ENCODE measurements around the gene GRAMD2B. TPM values are rescaled to one million over a fixed set of nuclear protein-coding genes. Genes with fewer than 3 reads are reported as not detected.

The GRAMD2B gene
- total and polyA plus RNA-seq, 12 donors, result 4.0 to 80.9 (median 25.2) TPM

DNA sequence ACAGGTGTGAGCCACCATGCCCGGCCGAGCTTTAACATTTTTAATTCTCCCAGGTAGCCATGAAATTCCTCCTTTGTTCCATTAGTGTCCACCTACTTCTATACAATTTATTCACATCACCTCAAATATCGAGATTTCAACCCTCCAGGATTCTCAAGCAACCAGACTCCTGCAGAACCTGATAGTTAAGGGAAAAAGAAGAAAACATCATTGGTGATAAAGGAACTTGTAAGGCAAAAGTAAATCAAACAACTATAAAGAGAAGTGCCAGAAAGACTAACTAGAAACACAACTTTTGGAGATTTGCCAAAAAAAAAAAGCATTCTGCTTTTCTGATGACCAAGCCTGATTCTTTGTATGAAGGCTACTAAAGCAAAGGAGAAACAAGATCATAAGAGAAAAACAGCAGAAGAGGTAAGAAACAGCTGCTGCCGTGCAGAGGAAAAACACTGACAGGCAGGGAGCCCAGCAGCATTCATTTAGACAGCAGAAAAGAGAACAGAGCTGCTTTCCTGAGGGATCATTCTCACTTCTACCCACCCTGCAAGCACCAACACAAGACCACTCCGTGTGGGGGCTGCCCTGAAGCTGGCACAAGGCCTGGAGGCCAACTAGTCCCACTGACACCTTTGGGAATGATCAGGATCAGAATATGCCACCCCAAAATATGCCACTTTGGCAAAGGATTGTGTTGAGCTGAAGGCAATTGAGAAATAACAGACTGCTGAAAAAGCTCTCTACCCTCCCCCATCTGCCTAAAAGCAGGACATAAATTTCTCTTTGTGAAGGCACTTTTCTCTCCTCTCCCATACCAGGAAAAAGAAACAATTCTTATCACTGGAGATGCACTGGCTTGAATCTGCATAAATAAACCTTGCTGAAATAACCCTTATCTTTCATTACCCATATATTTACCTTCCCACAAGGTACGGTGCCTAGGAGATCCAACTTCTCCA is 96.7 kb downstream of the GRAMD2B start:
- Histone ChIP-seq H3K4me3 (no peak overlapping the region), H3K27me3 (no peaks in the 10 kb centered on the region), H3K36me3 (replicated peaks in 1 of 2) (no peaks in the 10 kb centered on the region), H3K27ac (peak overlapping the region; percentile 42 to 88 (median 82)), H3K9me3 (replicated peaks in 1 of 3) (no peaks in the 10 kb centered on the region), H3K4me1 (replicated peaks in 1 of 2) (peaks cover 27 to 46% of the 10 kb centered on the region in 2 donors)
- intact Hi-C loops (cut with DNase I), result no loop called here
- TF ChIP-seq POLR2A (IDR thresholded peaks at IDR 0.05), result no peak
- no peak for TF ChIP-seq CTCF (IDR thresholded peaks at IDR 0.05)
- peak in 4 of 7 donors; percentile 38 to 68 (median 41) for DNase-seq
- 29 to 43% (median 36%) methylated on average over 6 of the region's 6 CpGs for WGBS, 4 donors

- no peak for DNase-seq
- no peak for TF ChIP-seq POLR2A (IDR thresholded peaks at IDR 0.05)
- no peak for TF ChIP-seq CTCF (IDR thresholded peaks at IDR 0.05)
- intact Hi-C loops (cut with DNase I), result no loop called here
- peaks cover 27 to 40% of the 10 kb centered on the region in 2 donors for H3K4me1 ChIP-seq (replicated peaks in 1 of 2)
- H3K4me3 ChIP-seq, result no peak overlapping the region
- H3K9me3 ChIP-seq (replicated peaks in 1 of 3), result no peaks in the 10 kb centered on the region
- no peaks in the 10 kb centered on the region for H3K27me3 ChIP-seq
- H3K27ac ChIP-seq, result peak overlapping the region; percentile 42 to 88 (median 82)
- no peaks in the 10 kb centered on the region for H3K36me3 ChIP-seq (replicated peaks in 1 of 2)
These were observed 97.4 kb downstream of the GRAMD2B start for GRCh38 chr5:126520593-126520953.

DNA sequence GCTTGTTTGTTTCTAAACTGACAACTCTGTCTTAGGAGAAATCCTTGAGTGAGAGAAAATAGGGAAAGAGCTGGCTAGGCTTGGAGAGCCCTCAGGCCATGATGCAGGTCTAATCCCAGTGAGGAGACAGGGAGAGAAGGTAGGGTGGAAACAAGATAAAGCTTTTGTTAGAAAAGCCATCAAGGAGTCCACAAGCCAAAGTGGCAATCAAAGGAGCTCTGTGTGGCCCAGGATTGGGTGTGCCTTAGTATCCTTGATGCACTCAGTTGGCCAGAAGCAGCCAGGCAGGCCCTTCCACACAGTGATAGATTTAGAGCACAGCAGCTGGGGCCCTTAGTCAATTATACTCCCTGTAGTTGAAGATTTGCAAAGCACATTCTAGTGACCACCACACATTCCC is 97.9 kb downstream of the GRAMD2B start:
- no peak for TF ChIP-seq POLR2A (IDR thresholded peaks at IDR 0.05)
- H3K4me1 ChIP-seq (replicated peaks in 1 of 2), result peaks cover 27 to 41% of the 10 kb centered on the region in 2 donors
- peak overlapping the region in 2 of 5 donors; percentile 61 to 83 for H3K27ac ChIP-seq
- H3K9me3 ChIP-seq (replicated peaks in 1 of 3), result no peaks in the 10 kb centered on the region
- H3K36me3 ChIP-seq (replicated peaks in 1 of 2), result no peaks in the 10 kb centered on the region
- H3K27me3 ChIP-seq, result no peaks in the 10 kb centered on the region
- no peak for DNase-seq
- no peak overlapping the region for H3K4me3 ChIP-seq
- intact Hi-C loops (cut with DNase I), result no loop called here

- no peak for DNase-seq
- TF ChIP-seq CTCF (IDR thresholded peaks at IDR 0.05) (no peak), POLR2A (IDR thresholded peaks at IDR 0.05) (no peak)
- intact Hi-C loops (cut with DNase I), result no loop called here
- Histone ChIP-seq H3K36me3 (replicated peaks in 1 of 2) (no peaks in the 10 kb centered on the region), H3K27me3 (no peaks in the 10 kb centered on the region), H3K4me3 (no peak overlapping the region), H3K4me1 (replicated peaks in 1 of 2) (peaks cover 22 to 49% of the 10 kb centered on the region in 2 donors), H3K9me3 (replicated peaks in 1 of 3) (no peaks in the 10 kb centered on the region), H3K27ac (peak overlapping the region in 2 of 5 donors; percentile 48 to 63)
- WGBS, 4 donors, result 65 to 76% (median 72%) methylated on average over 8 of the region's 8 CpGs
These were observed 100.8 kb downstream of the GRAMD2B start for GRCh38 chr5:126523818-126524510.
